Liver (tissue), 3 donors: ENCODE results near the gene ADGRG1.

ENCODE experiments used
- CTCF ChIP-seq: fragments of 150-350 bp; IDR thresholded peaks from 2 replicates; pipeline ENCODE4 v1.5.1; 2017; ENCODE audit warnings: improper control_type of control experiment, low read depth, low read length; ENCODE audit not compliant: missing input control
- JUND ChIP-seq, 2 donors: IDR thresholded peaks; 2 replicates each; pipeline ENCODE4 v1.6.1; 2016; ENCODE audit warnings: antibody characterized with exemption in 2 of 2
- RAD21 ChIP-seq, 2 donors: IDR thresholded peaks; 2 replicates each; pipeline ENCODE4 v1.6.1; 2016; ENCODE audit warnings: antibody characterized with exemption in 2 of 2, mild to moderate bottlenecking in 2 of 2
- donor health status: healthy.
- donor health status: healthy.

DNA sequence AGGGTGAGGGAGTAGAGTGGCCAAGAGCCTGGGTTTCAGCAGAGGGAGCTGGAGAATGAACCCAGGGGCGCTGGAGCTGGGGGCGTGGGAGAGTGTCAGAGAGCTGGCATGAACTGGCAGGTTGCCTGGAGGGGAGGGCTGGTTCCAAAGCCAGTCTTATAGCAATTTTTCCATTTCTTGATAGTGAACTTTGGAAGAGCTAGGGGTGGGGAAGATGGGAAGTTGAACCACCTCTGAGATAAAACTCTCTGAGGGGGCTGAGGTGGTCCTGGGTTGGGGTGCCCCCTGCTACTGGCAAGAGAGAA lies 49.1 kb upstream of the ADGRG1 start:
- TF ChIP-seq RAD21 (IDR thresholded peaks at IDR 0.05) (no peak), CTCF (no peak), JUND (IDR thresholded peaks at IDR 0.05) (no peak)
